Urinary bladder (tissue), 4 donors: Measurements from ENCODE around the gene ITPRIP. TPM values are rescaled to one million over a fixed set of nuclear protein-coding genes. Genes with fewer than 3 reads are reported as not detected.

ENCODE experiments used
- DNase-seq: peaks from one replicate; pipeline ENCODE4 v3.0.0-alpha.2; 2015; ENCODE audit errors: extremely low spot score
- H3K27ac ChIP-seq: one replicate; pipeline ENCODE4 v1.5.1; 2013; ENCODE audit warnings: low read depth, mild to moderate bottlenecking, moderate library complexity
- H3K36me3 ChIP-seq: one replicate; pipeline ENCODE4 v1.6.1; 2013; ENCODE audit warnings: mild to moderate bottlenecking, moderate library complexity; ENCODE audit not compliant: insufficient read depth
- H3K4me1 ChIP-seq: one replicate; pipeline ENCODE4 v1.6.1; 2013; ENCODE audit warnings: mild to moderate bottlenecking, moderate library complexity; ENCODE audit not compliant: insufficient read depth
- H3K4me3 ChIP-seq: one replicate; pipeline ENCODE4 v1.5.1; 2013; ENCODE audit warnings: low read depth, low read length
- WGBS: extraction: QIAGEN DNeasy Blood & Tissue Kit; methylation state at CpG from one replicate; pipeline ENCODE4 v1.1.7; 2013; 5-methylcytosine and 5-hydroxymethylcytosine counted together
- polyA plus RNA-seq: library from polyadenylated mRNA; stranded (reverse); fragments of 200-250 nt; gene quantifications from one replicate; pipeline ENCODE4 v1.2.3, GENCODE V29; 2013
- small RNA-seq: library from RNA; depleted of rRNA; stranded (forward); fragments of <200 nt; gene quantifications from one replicate; pipeline ENCODE3, GENCODE V24; 2014
- total RNA-seq: library from RNA; depleted of rRNA; stranded (reverse); fragments of >200 nt; gene quantifications from one replicate; pipeline ENCODE4 v1.2.3, GENCODE V29; 2014
- donor health status: healthy with polysubstance abuse.
- donor health status: healthy.

Gene ITPRIP
- total and polyA plus RNA-seq, 2 donors: 7.6 to 22.4 TPM

DNA sequence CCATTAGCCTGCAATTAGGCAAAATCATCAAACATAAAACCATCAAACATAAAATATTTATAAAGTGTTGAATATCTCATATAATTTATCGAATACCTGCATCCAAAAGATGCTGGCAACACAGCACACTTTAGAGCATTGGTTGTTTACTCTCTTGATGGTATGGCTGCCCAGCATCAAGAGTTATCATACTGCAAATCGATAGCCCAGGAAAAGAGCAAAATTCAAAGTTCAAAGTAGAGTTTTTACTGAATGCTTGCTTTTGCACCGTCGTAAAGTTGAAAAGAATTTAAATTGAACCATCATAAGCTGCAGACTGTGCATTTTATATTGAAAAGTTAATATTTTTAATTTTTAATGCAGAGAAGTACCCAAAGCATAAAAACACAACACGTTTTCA, 73.5 kb downstream of the ITPRIP start:
- Histone ChIP-seq H3K4me3 (no peak overlapping the region), H3K27ac (no peak overlapping the region), H3K4me1 (peaks cover 2% of the 10 kb centered on the region), H3K36me3 (peaks cover 5% of the 10 kb centered on the region)
- no peak for DNase-seq
- 91% methylated on average over 5 of the region's 5 CpGs for WGBS

DNA sequence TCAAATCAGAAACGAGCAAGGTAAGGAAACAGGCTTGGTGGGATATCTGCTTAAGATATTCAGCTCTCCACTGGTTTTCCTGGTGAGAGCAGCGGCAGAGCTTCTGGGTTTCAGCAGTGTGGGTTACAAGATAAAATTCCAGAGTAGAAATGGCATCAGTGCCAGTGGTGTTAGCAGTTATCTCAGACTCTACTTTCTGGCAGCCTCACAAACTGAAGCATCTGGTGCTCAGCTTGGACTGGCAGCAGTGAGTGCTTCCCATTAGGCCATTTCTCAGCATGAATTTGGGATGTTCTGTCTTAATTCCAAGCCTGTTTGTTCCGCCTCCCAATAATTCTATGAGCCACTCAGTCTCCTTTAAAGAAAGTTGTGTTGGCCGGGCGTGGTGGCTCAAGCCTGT, 76.2 kb downstream of the ITPRIP start:
- DNase-seq: no peak
- H3K4me3 ChIP-seq: no peak overlapping the region
- 88% methylated on average over 5 of the region's 5 CpGs for WGBS
- no peak overlapping the region for H3K27ac ChIP-seq
- H3K36me3 ChIP-seq: peaks cover 5% of the 10 kb centered on the region
- H3K4me1 ChIP-seq: peaks cover 2% of the 10 kb centered on the region

DNA sequence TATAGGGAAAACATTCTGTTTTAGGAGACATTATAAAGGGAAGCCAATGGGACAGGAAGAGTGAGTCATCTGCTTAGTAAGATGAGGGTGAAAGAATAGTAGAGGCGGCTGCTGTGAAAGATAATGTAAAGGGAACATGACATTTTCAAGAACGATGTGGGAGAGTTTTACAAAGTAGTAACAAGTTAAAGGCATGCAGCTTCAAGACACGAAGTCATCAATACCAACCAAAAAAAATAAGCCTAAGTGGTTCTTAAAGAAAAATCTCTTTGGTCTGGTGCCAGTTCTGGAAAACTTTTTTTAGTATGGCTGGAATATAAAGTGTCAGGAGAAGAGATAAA, 77.5 kb downstream of the ITPRIP start:
- Histone ChIP-seq H3K4me1 (peaks cover 2% of the 10 kb centered on the region), H3K36me3 (no peaks in the 10 kb centered on the region)

DNA sequence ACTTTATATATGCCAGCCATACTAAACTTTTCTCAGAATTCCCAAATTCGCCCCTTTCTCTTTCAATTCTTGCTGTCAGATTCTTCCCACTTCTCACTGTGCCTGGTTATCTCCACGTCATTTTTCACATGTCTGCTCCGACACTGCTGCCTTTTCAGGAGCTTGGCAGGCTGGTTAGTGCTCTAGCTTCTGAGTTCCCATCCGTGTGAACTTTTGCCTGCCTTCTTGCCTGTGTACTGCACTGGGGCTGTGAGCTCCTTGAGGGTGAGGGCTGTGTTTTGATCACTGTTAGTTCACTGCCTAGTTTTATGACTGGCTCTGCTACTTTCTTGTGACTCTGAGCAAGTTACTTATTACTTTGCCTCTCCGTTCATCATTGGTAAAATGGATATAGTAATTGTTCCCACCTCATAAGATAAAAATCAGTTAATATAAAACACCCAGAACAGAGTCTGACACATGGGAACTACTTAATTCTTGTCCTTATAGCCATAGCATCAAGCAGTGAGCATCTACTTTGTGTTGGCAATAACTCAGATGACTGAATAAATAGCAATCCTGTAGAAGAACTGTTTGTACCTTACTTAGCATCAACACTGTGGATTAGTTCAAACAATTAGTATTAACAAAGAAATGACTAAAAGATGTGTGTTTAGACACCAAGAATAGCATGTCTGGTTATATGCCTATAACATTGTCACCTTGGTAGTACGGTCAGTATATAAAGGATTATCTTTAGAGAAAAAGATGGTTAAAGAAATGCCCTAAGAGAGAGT, 78.1 kb downstream of the ITPRIP start:
- Histone ChIP-seq H3K4me3 (no peak overlapping the region), H3K36me3 (no peaks in the 10 kb centered on the region), H3K4me1 (peaks cover 2% of the 10 kb centered on the region), H3K27ac (peak overlapping the region; percentile 0)
- 78% methylated on average over 6 of the region's 6 CpGs for WGBS
- no peak for DNase-seq

More for the DNA sequence above, 77.5 kb downstream of the ITPRIP start:
- Histone ChIP-seq H3K27ac (no peak overlapping the region), H3K4me3 (no peak overlapping the region)
- 37% methylated on average over 3 of the region's 3 CpGs for WGBS
- no peak for DNase-seq

Small RNA genes lying within 50 kb of the gene (small RNA-seq; reads per million reads assigned to genes)
- gene MIR4482: 0.33 reads per million, percentile 16 among the genes with 10 or more reads in this experiment

Other genes starting within 250 kb of the ITPRIP start
- gene SFR1, start 216.3 kb downstream of the ITPRIP start, total RNA-seq: 13.6 TPM
- gene SFR1, start 216.3 kb downstream of the ITPRIP start, polyA plus RNA-seq: 6.8 TPM
- gene CFAP43, start 106.1 kb downstream of the ITPRIP start, total RNA-seq: 1.4 TPM
- 0.19 TPM for gene CFAP43, start 106.1 kb downstream of the ITPRIP start, polyA plus RNA-seq
- gene GSTO1, start 83.6 kb downstream of the ITPRIP start, total RNA-seq: 50.0 TPM
- gene GSTO1, start 83.6 kb downstream of the ITPRIP start, polyA plus RNA-seq: 114 TPM
- gene GSTO2, start 69.3 kb downstream of the ITPRIP start, total RNA-seq: 6.5 TPM
- gene GSTO2, start 69.3 kb downstream of the ITPRIP start, polyA plus RNA-seq: 3.4 TPM
- 0.69 TPM for gene CFAP58, start 15.4 kb upstream of the ITPRIP start, total RNA-seq
- gene CFAP58, start 15.4 kb upstream of the ITPRIP start, polyA plus RNA-seq: 0.34 TPM